NB4 (cell line): ENCODE results near the gene DPYSL4.

ENCODE experiments used
- MYC ChIP-seq: IDR thresholded peaks from 2 replicates; pipeline ENCODE4 v1.6.1; 2011; ENCODE audit warnings: low read depth, low read length
- POLR2A ChIP-seq: IDR thresholded peaks from 2 replicates; pipeline ENCODE4 v1.6.1; 2011; ENCODE audit warnings: mild to moderate bottlenecking; ENCODE audit not compliant: insufficient read length; ENCODE audit errors: extremely low read depth
- TF ChIP-seq, protein P1 (sequence below): IDR thresholded peaks from one replicate; pipeline ENCODE4 v1.5.1; 2012; ENCODE audit warnings: low read depth, low read length

DNA sequence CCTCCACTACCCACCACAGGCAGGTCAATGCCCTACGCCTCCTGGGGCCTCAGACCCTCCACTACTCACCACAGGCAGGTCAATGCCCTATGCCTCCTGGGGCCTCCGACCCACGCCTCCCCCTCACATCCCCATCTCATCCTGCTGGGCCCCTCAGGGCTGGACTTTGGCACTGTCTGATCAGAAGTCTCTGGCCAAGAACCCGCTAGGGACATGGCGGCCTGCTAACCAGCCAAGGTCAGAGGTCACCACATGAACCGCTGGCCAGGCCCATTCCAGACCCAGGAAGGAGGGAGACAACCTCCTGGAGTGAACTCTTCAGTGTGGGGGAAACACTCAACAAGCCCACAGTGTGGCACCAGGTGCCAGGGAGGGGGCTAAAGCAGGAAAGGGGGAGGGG lies 65.2 kb downstream of the DPYSL4 start:
- TF ChIP-seq, protein P1, sequence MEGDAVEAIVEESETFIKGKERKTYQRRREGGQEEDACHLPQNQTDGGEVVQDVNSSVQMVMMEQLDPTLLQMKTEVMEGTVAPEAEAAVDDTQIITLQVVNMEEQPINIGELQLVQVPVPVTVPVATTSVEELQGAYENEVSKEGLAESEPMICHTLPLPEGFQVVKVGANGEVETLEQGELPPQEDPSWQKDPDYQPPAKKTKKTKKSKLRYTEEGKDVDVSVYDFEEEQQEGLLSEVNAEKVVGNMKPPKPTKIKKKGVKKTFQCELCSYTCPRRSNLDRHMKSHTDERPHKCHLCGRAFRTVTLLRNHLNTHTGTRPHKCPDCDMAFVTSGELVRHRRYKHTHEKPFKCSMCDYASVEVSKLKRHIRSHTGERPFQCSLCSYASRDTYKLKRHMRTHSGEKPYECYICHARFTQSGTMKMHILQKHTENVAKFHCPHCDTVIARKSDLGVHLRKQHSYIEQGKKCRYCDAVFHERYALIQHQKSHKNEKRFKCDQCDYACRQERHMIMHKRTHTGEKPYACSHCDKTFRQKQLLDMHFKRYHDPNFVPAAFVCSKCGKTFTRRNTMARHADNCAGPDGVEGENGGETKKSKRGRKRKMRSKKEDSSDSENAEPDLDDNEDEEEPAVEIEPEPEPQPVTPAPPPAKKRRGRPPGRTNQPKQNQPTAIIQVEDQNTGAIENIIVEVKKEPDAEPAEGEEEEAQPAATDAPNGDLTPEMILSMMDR: no peak
- no peak for TF ChIP-seq POLR2A
- TF ChIP-seq MYC: no peak
